Stimulated activated CD4-positive, alpha-beta T cell treated with anti-CD3 and anti-CD28 coated beads, TNF-alpha, amount 100 ng/mL, for 24 hours (primary cell): ENCODE results near the gene TRIO.

Experiments
- DNase-seq, 3 experiments: peaks; one replicate each; pipeline ENCODE4 v3.0.0-alpha.2; 2020; ENCODE audit warnings: low read depth in 3 of 3

TRIO gene

DNA sequence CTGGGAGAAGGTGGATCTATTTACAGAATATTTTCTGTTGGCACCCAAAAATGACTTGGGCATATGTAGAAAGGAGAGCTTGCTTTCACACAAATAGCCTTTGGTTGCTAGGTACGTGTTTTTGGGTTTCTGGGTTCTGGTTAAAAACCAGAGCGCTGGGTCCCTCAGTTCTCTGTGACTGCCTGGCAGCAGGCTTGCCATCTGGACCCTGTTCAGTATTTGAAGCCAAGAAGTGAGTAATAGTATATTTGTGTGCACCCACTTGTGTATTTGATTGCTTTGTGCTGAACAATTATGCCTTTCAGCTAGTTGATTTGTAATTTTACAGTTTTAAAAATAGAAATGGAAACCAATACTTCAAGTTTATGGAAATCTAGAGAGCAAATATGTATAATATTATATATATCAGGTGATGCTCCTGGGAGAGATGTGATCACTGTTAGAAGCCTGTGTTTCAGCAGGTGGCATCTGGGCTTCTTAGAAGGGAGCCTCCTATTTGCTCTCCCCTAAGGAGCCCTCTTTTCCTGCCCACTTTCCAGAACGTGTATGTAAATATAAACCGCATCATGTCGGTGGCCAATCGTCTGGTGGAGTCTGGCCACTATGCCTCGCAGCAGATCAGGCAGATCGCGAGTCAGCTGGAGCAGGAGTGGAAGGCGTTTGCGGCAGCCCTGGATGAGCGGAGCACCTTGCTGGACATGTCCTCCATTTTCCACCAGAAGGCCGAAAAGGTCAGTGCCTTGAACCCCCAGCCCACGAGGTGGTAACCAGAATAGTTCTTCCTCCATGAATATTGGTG lies 153.6 kb downstream of the TRIO start:
- no peak for DNase-seq

DNA sequence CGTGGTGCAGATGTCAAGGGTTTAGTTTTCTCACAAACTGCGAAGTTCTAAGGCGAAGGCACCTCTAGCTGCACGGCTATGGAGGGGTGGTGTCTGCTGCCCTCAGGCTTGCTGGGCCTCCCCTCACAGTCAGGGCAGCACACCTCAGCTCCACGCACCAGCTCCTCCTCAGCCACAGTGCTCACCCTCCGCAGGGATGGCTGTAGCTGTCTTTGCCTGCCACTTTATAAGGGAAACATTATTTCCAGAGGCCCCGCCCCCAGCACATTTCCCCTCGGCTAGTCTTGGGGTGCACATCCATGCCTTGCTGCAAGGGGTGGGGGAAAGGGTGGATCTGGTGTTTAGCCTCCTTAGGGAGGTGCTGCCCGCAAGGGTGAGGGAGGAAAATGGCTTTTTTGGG lies 154.6 kb downstream of the TRIO start:
- no peak for DNase-seq

GRCh38 chr5:14298126-14298847 lies 155.1 kb downstream of the TRIO start:
- DNase-seq, result no peak

- no peak for DNase-seq
Measured at GRCh38 chr5:14299666-14300065, 156.5 kb downstream of the TRIO start.

DNA sequence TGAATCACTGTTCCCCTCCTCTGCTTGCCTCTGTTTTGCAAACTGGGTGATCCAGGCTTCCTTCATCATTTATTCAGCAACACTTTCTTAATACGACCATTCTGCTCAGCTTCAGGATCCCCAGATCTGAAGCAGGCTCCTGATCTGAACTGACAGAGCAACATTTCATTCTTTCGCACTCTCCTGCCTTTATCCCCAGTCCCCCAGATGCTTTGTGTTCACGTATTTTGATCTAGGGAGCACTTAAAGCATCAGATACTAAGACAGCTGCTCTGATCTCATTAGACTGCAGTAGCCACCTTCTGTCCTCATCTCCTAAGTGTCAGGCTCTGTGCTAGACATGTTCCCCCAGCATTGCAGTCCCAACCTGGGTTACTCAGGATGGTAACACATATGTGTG lies 158.0 kb downstream of the TRIO start:
- DNase-seq, result no peak

DNA sequence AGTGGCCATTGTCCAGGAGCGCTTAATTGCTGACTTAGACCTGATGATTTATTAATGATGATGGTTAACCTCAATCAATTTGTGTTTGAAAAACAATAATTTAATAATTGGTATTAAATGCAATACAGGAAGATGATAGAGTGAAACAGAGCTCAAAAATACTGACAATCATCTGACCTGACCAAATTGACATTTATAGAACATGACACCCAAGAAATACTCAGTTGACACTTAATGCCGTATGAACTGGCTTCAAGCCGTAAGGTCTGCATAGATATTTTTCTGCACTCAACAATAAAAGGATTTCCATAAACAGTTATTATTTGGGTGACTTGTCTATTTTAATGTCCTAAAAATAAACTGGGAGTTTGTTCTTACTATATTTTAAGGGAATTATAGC lies 159.2 kb downstream of the TRIO start:
- DNase-seq, result no peak

GRCh38 chr5:14305045-14305444 lies 161.9 kb downstream of the TRIO start:
- no peak for DNase-seq

GRCh38 chr5:14306329-14306815 lies 163.2 kb downstream of the TRIO start:
- no peak for DNase-seq

GRCh38 chr5:14308384-14309154 lies 165.4 kb downstream of the TRIO start:
- DNase-seq, result no peak

GRCh38 chr5:14309199-14309598 lies 166.1 kb downstream of the TRIO start:
- DNase-seq, result no peak

DNA sequence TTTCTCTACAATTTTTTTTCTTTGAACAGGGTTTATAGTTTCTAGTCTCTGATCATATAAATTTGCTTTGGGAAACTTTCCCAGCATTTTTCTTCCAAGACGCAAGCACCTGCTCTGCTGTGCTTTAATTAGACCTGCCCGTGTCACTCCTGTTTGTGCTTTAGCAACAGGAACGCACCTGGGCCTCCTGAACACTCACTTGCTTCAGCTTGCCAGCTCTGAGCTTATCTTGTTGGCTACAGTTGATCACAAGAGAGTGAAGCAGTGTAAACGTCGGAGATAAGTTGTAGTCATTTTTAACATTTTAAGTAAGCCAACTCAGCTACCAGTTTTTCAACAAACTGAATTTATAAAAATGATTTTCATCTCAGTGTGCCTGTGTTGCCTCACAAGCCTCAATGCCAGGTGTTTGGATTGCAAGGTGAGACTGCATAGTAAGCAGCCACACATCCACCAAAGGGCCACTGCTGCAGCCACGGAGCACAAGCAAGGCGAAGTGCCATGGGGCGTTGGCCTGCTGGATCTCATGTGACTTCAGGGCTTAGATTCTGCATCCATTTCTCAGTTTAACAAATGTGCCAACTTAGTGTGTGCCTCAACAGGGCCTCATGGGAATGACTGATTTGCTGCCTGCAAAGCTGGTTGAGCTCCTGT lies 166.9 kb downstream of the TRIO start:
- DNase-seq, result no peak

GRCh38 chr5:14310901-14311300 lies 167.8 kb downstream of the TRIO start:
- DNase-seq, result no peak

DNA sequence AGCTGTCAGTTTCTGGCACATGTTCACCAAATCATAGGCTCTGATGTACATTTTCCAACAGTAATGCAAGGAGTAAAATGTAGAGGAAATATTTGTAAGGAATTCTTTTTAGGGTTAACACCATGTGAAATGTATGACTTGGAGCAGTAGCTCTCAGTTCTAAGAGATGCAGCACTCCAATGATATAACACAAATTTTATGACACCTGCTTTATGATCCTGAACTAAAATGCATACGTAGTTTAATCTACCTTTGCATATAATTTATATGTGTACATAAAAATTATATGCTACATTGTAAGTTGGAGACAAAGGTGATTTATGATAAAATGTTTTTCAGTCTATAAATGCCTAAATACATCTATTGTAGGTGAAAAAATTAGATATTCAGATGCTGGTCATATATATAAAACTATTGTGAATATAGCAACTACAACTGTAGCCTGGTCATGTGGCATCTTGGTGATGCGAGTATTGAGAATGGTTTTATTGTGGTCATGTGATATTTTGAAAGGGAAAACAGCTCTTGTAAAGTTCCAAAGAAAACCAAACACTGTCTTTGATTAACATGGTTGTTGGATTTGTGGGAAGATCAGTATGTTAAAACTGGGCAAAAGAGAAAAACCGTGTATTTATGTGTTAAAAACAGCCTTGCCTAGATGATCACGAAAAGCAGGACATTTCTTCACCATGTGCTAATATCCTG lies 171.0 kb downstream of the TRIO start:
- no peak for DNase-seq

GRCh38 chr5:14316471-14316870 lies 173.3 kb downstream of the TRIO start:
- DNase-seq, result no peak

- DNase-seq, result no peak
Measured at GRCh38 chr5:14319102-14319501, 176.0 kb downstream of the TRIO start.

DNA sequence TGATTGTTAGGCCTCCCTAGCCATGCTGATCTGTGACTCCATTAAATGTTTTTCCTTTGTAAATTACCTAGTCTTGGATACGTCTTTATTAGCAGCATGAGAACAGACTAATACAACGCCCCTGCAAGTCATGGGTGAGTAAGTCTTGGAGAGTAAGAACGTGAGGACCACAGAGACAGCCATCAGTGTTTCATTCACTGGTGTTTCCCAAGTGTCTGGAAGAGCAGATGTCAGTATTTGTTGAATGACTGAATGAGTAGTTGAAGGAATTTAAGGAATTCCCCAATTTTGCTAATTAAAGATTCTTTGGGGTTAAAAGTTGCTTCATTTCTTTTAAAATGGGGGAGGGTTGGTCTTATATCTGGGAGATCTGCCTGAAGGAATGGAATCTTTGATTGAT lies 178.8 kb downstream of the TRIO start:
- no peak for DNase-seq

DNA sequence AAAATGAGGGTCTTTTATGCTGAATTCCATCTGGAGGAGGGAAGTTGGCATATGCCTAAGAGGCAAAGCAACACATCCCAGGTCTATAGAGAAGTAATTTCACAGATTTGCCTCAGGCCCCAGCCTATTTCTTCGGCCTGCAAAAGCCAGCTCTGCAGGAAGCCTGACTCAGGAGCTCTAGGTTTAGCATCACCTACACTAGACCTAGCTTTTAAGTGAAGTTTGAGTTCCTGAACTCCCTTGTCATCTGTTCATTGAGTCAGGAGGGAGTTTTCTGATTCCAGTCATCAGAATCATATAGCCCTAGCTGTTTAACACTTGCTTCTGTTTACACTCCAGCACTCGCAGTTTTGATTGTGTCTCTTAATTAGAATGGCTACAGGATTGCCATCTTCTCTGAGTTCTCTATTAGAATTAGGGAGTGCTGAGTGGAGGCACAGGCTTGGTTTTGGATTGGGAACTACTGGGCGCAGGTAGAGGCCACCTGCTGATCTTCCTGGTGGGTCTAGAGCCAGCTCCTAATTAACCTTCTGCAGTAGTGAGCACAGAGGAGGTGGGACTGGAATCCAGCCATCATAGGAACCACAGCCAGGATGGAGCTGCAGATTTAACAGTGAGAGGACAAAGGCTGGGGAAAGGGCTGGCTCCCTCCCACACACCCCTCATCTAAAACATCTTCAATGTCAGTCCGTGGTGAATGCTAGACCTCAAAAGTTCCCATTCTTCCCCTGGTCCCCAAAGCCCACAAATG lies 179.5 kb downstream of the TRIO start:
- no peak for DNase-seq

DNA sequence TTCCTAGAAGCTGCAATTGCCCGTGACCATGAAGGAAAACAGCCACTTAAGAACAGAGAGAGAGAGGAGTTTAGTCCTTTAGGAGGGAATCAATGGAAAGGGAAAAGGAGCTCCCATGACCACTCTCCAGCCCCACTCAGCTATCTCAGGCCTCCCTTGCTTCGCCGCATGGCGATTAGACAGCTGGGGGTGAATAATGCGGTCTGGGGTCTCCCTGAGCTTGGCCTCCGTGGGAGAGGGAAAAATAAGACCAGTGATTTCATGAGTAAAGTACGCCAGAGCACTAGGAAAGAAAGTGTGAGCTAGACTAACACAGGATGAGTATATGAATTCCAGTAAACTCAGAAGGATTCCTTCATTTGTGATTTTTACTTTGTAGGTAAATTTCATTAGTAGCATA lies 180.3 kb downstream of the TRIO start:
- DNase-seq, result no peak

DNA sequence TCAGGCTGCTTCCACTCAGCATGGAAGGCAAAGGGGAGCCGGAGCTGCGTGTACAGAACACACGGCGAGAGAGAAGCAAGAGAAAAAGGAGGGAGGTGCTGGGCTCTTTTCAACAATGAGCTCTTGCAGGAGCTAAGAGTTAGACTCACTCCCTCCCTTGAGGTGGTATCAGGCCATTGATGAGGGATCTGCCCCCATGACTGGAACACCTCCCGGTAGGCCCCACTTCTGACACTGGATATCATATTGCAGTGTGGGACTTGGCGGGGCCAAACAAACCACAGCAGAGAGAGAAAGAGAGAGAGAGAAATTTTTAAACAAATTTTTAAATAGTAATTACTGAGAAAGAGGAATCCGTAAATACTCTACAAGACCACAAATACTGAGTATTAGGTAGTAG lies 182.2 kb downstream of the TRIO start:
- no peak for DNase-seq

DNA sequence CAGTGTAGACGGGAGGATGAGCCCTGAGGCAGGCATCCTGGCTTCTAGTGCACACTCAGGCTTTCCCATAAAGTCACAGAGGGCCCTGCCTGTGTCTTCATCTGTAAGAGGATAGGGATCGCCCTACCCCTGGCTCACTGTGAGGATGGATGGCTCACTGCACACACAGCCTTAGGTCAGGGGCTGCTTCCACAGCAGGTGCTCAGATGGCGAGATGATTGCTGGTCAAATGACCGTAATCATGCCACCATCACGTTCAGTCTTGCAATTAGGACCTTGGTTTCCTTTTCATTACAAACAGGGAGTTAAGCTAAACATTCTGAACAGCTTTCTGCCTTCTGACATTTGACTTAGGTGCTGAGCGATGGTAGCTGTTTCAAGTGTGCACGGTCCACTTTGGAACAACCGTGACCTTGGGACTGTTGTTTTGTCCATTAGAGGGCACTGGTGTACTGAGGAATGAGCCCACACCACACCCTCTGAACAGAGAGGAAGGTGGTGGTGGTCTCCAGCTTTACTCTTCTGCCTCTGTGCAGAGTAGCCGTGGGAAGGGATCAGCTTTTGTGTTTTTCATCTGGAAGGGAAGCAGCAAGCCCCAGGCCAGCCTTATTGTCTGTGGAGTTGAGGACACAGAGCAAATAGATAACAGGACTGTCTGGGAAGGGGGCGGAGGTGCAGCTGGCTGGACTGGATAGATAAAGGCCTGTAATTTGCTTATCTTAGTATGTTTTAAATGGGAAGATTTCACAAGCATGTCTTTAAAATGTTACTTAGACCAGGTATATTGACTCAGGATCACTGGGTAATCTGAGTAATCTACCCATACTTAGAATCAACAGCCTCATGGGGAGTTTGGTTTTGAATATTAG lies 183.1 kb downstream of the TRIO start:
- no peak for DNase-seq
